ENCODE data around the gene SLC25A25.
"Not testable (repeated sequence)": the region's sequence is repeated elsewhere in the genome, so short reads cannot be mapped to it uniquely, and the experiment has no call there.

SLC25A25 gene

DNA sequence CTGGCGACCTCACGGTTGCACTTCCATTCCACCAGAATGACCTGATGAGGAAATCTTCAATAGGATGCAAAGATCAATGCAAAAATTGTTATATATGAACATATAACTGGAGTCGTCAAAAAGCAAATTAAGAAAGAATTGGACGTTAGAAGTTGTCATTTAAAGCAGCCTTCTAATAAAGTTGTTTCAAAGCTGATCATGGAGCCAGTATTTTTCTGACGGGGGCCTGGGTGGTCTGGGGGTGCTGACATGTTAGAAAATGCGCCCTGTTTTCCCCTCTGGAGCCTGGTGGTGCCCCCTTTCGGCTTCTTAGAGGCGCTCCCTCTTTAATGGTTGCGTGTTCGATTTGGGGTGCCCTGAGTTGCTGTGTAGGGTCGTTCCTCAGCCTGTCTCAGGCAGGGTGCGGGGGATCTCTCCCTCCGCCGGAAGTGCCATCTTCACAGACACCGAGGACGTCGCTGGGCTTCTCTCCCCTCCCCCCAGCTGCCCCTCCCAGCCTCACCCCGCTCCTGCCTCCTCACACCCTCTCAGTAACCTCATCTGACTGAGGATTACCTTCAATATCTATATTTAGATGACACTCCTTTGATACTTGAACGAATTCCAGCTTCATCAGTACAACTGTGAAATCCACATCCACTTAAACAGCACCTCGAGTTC is 41.1 kb downstream of the SLC25A25 start:
- DNase-seq (ENCODE audit: low spot score), result no peak

DNA sequence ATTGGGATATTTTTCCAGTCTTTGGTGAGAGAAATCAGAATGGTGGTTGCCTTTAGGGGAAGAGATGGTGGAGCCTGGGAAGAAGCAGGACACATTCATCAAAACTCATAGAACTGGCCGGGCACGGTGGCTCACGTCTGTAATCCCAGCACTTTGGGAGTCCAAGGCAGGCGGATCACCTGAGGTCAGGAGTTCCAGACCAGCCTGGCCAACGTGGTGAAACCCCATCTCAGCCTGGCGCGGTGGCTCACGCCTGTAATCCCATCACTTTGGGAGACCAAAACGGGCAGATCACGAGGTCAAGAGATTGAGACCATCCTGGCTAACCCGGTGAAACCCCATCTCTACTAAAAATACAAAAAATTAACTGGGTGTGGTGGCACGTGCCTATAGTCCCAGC is 43.7 kb downstream of the SLC25A25 start:
- not testable (repeated sequence) for DNase-seq (ENCODE audit: low spot score)

DNA sequence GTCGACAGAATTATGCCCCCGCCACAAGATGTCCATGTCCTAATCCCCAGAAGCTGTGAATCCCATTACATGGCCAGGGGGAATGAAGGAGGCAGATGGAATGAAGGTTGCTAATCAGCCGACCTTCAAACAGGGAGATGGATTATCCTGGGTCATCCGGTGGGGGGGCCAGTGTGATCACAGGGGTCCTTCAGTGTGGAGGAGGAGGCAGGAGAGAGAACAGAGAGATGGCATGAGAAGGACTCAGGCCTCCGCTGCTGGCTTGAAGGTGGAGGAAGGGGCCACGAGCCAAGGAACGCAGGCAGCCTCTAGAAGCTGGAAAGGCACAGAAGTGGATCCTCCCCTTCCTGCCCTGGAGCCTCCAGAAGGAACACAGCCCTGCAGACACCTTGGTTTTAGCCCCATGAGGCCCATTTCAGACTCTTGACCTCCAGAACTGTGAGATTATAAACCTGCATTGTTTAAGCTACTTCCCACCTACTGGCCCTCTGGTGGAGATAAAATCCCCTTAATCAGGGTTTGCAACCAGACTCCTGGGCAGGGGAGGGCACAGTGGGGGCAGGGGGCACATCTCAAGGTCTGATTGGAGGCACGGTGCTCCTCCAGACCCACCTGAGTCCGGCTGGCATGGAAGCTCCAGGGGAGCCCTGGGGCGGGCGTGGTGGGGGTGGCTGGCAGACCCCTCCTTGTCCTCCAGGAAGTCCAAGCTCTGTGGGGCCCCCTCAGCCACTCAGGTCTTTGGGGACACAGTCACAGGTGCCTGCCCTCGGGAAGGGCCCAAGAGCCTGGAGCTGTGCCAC is 45.7 kb downstream of the SLC25A25 start:
- DNase-seq (ENCODE audit: low spot score), result no peak

DNA sequence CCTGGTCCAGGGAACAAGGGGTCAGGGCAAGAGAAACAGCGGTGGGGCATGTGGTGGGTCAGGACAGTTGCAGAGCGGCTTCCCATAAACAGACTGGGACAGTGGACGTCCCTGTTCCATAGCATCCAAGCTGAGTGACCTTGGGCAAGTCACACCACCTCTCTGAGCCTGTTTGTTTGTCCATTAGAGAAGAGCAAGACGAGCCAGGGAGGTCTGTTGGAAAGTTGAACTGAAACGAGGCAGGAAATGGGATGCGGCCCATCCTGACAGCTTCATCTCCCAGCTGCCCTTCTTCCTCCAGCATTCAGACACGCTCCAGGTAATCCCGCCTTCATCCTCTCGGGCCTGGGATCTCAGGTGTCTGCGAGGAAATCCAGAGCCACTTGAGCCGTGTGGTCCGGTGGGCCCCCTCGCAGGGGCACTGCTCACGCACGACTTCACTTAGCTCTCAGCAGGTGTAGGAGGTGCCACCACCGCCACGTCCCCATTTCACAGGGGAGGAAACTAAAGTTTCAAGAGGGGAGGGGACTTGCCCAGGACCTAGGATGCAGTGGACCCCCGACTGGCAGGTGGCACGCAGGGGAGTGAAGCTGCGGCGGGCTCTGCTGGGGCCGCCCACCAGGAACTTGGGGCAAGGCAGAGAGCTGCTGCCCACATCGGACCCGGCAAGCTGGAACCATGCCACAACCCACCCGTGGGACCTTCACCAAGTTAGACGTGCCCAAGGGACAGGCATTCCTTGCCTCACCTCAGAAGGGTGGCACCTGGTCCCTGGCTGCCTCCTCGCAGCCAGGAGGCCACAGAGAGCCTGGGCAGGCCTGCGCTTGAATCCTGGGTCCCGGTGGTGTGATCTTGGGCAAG is 46.5 kb downstream of the SLC25A25 start:
- no peak for DNase-seq (ENCODE audit: low spot score)

DNA sequence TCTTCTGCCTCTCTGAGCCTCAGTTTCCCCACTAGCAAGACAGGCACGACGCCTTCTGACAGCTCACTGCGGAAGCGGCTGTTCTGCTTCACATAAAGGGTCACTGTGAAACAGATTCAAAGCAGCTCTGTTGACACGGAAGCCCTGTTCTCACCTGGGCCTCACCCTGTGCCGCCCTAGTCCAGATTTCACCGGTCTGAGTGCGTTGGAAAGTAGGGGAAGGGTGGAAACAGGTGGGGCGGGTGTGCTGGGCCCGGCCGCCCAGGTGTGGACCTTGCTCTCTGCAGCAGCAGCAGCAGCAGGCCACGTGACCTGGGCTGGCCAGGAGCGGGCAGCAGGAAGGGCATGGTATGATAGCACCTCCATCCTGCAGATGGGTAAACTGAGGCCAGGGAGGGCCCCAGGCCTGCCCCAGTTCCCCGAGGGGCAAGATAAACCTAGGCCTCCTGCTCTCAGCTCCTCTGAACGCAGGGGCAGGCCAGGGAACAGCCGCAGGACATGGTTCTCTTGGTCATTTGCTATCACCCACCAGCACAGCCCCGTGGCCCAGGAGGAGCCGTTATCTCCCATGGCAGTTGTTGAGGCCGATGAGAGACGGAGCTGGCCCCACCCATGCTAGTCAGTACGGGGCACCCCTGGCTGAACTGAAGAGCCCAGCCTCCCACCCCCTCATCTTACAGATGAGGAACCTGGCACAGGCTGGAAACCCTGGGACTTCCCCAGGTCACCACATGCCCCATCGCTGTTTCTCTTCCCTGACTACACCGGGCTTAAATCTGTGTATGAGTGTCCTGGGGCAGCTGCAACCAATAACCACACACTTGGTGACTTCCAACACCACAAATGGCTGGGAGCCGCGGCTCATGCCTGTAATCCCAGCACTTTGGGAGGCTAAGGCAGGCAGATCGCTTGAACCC is 47.4 kb downstream of the SLC25A25 start:
- no peak for DNase-seq (ENCODE audit: low spot score)

DNA sequence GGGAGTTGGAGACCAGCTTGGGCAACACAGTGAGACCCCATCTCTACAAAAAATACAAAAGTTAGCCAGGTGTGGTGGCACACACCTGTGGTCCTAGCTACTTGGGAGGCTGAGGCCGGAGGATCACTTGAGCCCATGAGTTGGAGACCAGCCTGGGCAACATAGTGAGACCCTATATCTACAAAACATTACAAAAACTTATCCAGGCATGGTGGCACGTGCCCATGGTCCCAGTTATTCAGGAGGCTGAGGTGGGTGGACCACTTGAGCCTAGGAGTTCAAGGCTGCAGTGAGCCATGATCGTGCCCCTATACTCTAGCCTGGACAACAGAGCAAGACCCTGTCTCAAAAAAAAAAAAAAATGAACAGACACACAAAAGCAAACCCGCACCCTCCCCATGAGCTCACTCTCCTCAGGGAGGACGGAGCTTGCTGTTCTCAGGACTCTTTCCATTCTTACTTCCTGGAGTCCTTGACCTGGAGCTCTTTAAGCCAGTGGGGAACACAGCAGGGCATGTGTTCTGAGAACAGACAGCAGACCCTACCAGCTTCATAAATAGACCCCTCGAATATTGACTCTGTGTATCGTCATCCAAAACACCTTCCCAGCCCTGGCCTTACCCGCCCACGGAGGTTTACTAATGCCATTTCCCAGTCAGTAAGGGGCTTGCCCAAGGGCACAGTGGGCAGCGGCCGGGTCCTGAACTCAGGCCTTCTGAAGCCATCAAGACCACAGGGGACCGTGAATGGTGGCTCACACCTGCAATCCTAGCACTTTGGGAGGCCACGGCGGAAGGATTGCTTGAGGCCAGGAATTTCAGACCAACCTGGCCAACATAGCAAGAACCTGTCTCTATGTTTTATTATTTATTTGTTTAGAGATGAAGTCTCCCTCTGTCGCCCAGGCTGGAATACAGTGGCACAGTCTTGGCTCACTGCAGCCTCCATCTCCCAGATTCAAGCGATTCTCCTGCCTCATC is 48.4 kb downstream of the SLC25A25 start:
- no peak for DNase-seq (ENCODE audit: low spot score)

DNA sequence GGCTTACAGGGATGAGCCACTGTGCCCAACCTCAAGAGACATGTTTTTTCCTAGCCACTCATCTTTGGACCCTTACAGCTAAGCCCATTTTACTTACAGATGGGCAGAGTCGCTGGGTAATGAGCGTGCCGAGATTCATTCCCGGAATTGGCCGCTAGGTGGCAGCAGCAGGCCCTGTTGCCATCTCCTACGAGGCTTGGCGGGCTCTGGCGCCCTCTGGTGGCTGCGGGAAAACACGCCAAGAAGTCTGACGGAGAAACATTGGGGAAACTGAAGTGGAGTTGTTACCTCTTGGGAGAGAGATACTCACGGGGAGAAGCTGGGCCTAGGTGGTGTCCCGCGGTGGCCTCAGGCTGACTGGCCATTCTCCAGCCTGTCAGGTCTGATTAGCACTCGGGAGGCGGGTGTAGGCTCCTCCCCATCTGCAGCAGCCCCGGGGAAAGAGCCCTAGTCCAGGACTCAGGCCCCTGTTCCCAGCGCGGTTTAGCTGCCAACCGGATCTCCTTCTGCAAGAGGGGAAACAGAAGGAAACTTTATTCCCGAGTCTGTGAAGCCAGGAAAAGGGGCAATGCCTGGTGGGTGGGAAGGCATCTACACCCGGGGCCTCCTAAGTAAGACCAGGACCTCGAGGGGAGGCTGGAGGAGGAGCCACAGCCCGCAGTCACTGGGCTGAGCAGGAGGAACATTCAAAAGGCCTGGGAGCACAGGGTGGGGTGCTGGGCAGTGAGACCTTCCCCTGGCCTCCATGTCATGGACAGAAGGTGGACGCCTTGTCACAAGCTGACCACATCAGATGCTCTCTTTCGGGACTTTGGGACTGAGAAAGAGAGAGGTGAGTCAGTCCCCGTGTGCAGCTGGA is 49.8 kb downstream of the SLC25A25 start:
- peak; percentile 93 for DNase-seq (ENCODE audit: low spot score)

DNA sequence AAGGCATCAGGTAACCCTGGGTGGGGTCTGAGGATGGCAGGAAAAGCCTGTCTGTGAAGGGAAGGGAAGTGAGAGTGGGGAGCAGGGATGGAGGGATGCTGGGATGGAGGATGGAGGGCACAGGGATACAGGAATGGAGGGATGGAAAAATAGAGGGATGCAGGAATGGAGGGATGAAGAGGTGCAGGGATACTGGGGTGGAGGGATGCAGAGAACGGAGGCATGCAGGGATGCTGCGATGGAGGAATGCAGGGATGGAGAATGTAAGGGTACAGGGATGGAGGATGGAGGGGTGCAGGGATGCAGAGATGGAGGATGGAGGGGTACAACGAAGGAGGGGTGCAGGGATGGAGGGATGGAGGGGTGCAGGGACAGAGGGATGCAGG is 50.4 kb downstream of the SLC25A25 start:
- no peak for DNase-seq (ENCODE audit: low spot score)

DNA sequence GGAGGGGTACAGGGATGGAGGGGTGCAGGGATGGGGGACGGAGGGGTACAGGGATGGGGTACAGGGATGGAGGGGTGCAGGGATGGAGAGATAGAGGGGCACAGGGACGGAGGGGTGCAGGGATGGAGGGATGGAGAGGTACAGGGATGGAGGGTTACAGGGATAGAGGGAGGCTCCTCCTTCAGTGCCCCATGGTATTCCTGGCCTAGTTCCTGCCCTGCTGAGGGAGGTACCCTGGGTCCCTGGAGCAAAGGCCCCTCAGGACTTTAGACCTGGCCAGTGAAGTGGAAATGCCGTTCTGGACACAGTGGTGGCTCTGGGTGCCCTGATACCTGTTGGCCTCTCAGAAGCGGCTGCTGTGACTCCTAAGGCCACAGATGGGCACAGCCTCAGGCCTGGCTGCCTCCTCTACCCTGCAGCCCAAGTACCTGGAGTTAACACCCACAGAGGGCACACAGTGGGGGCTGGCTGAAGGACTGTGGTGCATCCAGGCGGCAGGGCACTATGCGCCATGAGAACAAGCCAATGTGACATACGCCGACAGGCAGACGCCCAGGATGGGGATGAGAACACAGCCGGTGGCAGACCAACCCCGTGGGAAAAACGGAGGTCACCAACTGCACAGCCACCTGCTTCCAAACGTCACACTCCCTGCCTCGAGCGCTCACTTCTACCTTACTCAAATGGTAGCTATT is 51.1 kb downstream of the SLC25A25 start:
- DNase-seq (ENCODE audit: low spot score), result no peak

DNA sequence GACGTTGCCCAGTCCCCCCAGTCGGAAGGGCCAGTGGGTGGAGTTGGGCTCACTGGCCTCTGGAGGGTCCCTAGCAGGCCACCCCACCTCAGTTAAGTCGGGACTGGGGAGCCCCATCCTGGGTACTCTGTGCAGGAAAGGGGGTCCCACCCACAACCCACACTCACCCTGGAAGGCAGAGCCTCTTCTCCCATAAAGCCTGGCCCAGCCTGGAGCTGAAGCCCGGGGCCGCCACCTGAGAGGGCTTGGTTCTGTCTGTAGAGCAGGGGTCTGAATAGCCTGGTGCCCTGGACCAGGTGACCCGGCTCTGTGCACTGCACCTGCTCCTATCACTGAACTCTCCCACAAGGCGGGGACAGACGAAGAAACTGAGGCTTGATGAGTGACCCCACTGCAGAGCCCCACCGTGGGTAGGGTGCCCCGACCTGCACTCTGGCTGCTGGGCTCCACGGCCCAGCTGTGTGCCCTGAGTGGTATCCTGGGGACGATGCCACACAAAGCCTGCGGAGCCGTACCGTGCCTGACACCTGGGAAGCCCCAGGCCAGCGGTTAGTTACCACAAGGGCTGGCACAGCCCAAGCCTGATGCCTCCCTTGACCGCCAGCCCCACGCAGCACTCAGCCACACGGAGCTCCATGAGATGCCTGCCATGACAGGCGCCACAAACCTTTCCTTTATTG is 52.2 kb downstream of the SLC25A25 start:
- DNase-seq (ENCODE audit: low spot score), result no peak

DNA sequence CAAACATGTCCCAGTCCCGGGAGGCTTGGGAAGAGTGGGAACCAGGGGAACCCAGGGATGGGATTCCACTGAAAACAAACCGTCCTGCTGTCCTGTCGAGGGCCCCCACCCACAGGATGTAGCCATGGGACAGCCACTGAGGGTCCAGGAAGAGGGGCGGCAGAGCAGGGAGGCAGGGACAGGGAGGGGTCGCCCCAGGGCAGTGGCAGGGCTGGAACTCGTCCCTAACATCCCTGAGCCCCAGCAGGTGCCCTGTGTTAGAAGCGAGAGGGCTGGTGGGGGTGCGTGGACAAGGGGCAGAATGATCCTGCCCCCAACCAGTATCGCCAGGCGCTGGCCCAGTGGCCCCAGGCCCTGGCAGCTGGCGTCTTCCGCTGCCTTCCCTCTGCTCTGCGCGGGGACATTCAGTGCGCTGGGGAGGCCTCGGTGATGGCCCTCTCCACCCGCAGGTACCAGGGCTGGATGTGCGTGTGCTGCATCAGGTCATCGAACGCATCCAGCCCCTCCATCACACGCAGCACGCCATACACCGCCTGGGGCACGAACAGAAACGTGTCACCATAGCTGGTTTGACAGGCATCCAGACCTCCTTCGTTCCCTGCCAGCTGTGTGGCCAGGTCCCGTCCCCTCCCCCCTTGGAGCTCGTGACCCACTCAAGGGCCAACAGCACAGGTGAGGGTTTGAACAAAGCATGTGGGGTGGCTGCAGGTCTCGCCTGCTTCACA is 52.9 kb downstream of the SLC25A25 start:
- DNase-seq (ENCODE audit: low spot score), result no peak

DNA sequence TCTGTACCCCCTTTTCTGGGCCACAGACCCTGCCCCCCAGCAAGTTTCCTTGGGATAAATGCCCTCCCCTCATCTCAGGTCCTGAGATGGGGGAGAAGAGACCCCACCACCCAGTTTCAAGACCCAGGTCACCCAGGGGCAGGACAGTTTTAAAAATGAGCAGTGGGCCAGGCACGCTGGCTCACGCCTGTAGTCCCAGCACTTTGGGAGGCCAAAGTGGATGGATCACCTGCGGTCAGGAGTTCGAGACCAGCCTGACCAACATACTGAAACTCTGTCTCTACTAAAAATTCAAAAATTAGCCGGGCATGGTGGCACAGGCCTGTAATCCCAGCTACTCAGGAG is 53.4 kb downstream of the SLC25A25 start:
- DNase-seq (ENCODE audit: low spot score), result no peak

DNA sequence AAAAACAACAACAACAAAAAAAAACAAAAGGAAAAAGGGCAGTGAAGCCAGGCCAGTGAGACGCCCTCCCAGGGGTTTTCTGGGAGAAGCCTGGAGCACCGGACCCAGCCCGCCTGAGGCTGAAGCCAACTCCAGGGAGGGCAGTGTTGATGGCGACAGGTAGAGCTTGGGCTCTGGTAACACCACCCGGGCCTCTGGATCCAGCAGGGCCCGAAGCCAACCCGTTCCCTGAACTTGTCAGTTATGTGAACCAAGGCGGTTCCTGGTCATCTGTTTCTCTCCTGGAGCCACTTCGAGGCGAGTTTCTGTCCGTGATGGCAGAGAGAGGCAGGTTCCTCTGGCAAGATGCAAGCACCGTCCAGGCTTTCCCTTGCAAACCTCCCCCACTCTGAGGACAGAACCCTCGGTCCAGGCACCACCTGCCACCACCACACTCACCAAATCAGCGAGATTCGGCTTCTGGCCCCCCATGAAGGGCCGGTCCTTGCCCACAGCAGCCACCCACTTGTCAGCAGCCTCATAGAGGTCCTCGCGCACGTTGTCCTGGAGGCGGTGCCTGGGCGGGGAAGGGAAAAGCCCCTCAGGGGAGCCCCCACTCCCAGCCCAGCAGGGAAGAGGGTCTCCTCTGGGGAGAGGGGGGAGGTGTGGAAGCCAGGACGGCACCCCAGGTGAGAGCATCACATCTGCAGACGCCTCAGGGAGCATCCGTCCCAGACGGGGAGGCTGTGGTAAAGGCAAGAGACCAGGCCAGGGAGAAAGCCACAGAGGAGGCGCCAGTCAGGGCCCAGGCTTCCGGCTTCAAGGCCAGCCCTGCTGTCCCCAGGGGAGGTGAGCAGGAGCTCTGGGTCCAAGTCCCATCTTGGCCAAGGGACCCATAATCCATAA is 54.1 kb downstream of the SLC25A25 start:
- no peak for DNase-seq (ENCODE audit: low spot score)

DNA sequence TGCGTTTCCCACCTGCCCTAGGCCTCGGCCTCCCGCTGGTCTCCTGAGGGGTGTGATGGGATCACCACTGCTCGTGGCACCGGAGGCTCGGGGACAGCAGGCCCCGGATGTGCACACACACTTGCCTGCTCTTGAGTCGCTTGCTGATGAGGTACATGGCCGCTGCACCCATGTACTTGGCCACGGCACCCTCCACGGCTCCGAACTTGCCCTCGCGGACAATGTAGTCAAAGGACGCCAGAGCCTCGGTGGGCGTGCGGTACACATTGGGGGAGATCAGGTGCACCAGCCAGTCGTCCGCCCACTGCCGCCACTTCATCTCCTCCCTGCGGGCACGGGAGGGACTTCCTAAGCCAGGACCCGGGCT is 54.8 kb downstream of the SLC25A25 start:
- no peak for DNase-seq (ENCODE audit: low spot score)

DNA sequence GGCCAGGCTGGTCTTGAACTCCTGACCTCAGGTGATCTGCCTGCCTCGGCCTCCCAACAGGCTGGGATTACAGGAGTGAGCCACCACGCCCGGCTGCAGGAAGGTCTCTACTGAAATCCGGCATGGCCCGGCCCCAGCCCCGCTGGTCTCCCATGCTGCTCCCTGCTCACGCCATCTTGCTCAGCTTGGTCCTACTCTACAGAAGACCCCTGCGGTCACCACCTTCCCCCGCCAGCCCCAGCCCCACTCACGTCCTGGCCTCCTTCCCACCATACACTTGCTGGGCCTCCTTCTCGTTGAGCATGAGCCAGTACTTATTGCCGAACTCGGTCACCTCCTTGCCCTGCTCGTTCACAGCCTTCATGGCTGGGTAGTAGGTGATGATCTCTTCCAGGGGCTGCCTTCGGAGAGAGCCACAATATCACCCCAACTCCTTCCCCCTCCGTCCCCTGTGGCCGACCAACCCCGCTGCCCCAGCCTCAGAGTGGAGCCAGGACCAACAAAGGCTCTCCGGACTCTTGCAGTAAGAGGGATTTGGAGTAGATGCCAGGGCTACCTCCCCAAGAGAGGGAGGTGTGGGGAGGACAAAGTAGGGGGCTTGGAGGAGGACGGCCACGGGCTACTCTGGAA is 55.5 kb downstream of the SLC25A25 start:
- no peak for DNase-seq (ENCODE audit: low spot score)

DNA sequence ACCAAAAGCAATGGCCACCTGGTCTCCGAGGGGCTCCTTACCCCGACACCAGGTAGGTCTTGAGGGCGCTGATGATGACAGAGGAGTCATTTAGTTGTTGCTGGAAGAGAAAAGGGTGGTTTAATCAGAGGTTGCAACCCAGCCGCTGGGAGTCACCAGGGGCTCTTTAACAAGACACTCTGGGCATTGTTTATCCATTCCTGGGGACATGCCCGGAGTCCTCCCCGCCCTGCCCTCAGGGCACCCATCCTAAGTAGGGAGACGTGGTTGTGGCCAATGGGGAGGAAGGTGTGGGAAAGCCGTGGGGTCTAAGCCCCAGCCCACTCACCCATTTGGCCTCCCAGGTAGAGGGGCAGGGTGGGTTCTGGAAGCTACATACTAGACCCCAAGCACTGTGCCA is 56.4 kb downstream of the SLC25A25 start:
- DNase-seq (ENCODE audit: low spot score), result no peak
